NT2/D1 (cell line): ENCODE measurements around the gene TAF15.

Experiments
- SUZ12 ChIP-seq: IDR thresholded peaks from 2 replicates; pipeline ENCODE4 v1.6.1; 2011; ENCODE audit not compliant: insufficient read length, insufficient read depth; ENCODE audit errors: extremely low read depth
- YY1 ChIP-seq: IDR thresholded peaks from 2 replicates; pipeline ENCODE4 v1.6.1; 2011; ENCODE audit not compliant: insufficient read length, insufficient read depth
- ZNF274 ChIP-seq: IDR thresholded peaks from 2 replicates; pipeline ENCODE4 v1.6.1; 2011; ENCODE audit warnings: mild to moderate bottlenecking, low read depth, low read length

DNA sequence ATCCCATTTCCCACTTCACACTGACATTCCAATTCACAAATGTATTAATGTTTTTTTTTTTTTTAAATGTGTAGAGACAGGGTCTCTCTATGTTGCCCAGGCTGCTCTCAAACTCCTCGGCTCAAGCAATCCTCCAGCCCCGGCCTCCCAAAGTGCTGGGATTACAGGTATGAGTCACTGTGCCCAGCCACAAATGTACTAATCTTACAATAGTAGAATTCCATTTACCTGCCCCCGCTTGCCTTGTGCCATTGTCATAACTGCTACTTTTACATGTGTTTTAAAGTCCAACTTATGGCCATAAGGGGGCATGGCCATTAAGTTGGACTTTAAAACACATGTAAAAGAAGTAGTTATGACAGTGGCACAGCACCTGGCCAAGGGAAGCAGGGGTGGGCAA is 18.4 kb upstream of the TAF15 start:
- no peak for TF ChIP-seq ZNF274
- no peak for TF ChIP-seq YY1
- no peak for TF ChIP-seq SUZ12
